ENCODE results near the gene TARBP1. TPM values are rescaled to one million over a fixed set of nuclear protein-coding genes. Genes with fewer than 3 reads are reported as not detected.

The TARBP1 gene
- total and polyA plus RNA-seq, 7 donors = 5.5 to 22.1 (median 10.0) TPM

- WGBS, 2 donors = 97% methylated on average over 9 of the region's 9 CpGs
- intact Hi-C loops (cut with DNase I) = no loop called here
- DNase-seq = no peak
Observed at GRCh38 chr1:234413485-234413884, 65.5 kb downstream of the TARBP1 start.

GRCh38 chr1:234412830-234413229 lies 66.1 kb downstream of the TARBP1 start:
- WGBS, 2 donors = 97 to 98% methylated on average over 11 of the region's 11 CpGs
- TF ChIP-seq EP300 (IDR thresholded peaks at IDR 0.05) (no peak), CTCF (IDR thresholded peaks at IDR 0.05) (no peak), POLR2AphosphoS5 (IDR thresholded peaks at IDR 0.05) (no peak), POLR2A (IDR thresholded peaks at IDR 0.05) (no peak)
- no peak for DNase-seq
- no peaks in the 10 kb centered on the region for H3K27me3 ChIP-seq
- intact Hi-C loops (cut with DNase I) = no loop called here
- H3K4me3 ChIP-seq = no peak overlapping the region
- H3K9me3 ChIP-seq = no peaks in the 10 kb centered on the region
- H3K36me3 ChIP-seq = peaks cover 0 to 20% (median 0%) of the 10 kb centered on the region in 4 donors
- H3K27ac ChIP-seq = no peak overlapping the region
- no peaks in the 10 kb centered on the region for H3K4me1 ChIP-seq

More at GRCh38 chr1:234413485-234413884, 65.5 kb downstream of the TARBP1 start:
- Histone ChIP-seq H3K9me3 (no peaks in the 10 kb centered on the region), H3K4me1 (no peaks in the 10 kb centered on the region), H3K27ac (no peak overlapping the region), H3K27me3 (no peaks in the 10 kb centered on the region), H3K36me3 (peaks cover 0 to 23% (median 0%) of the 10 kb centered on the region in 4 donors), H3K4me3 (no peak overlapping the region)
- TF ChIP-seq POLR2AphosphoS5 (IDR thresholded peaks at IDR 0.05) = no peak
- TF ChIP-seq POLR2A (IDR thresholded peaks at IDR 0.05) = no peak
- TF ChIP-seq CTCF (IDR thresholded peaks at IDR 0.05) = no peak
- no peak for TF ChIP-seq EP300 (IDR thresholded peaks at IDR 0.05)

GRCh38 chr1:234409328-234409727 lies 69.7 kb downstream of the TARBP1 start:
- Histone ChIP-seq H3K4me1 (no peaks in the 10 kb centered on the region), H3K36me3 (peaks cover 0 to 16% (median 0%) of the 10 kb centered on the region in 4 donors), H3K27ac (no peak overlapping the region), H3K4me3 (no peak overlapping the region), H3K9me3 (no peaks in the 10 kb centered on the region), H3K27me3 (no peaks in the 10 kb centered on the region)
- no peak for DNase-seq
- TF ChIP-seq CTCF (IDR thresholded peaks at IDR 0.05) = no peak
- no peak for TF ChIP-seq POLR2A (IDR thresholded peaks at IDR 0.05)
- no peak for TF ChIP-seq EP300 (IDR thresholded peaks at IDR 0.05)
- no peak for TF ChIP-seq POLR2AphosphoS5 (IDR thresholded peaks at IDR 0.05)
- 74 to 86% methylated on average over 5 of the region's 5 CpGs for WGBS, 2 donors
- intact Hi-C loops (cut with DNase I) = no loop called here

GRCh38 chr1:234408757-234409156 lies 70.2 kb downstream of the TARBP1 start:
- Histone ChIP-seq H3K4me3 (no peak overlapping the region), H3K9me3 (no peaks in the 10 kb centered on the region), H3K4me1 (no peaks in the 10 kb centered on the region), H3K27me3 (no peaks in the 10 kb centered on the region), H3K27ac (no peak overlapping the region), H3K36me3 (peaks cover 0 to 16% (median 0%) of the 10 kb centered on the region in 4 donors)
- DNase-seq = no peak
- intact Hi-C loops (cut with DNase I) = no loop called here
- TF ChIP-seq EP300 (IDR thresholded peaks at IDR 0.05) (no peak), POLR2AphosphoS5 (IDR thresholded peaks at IDR 0.05) (no peak), POLR2A (IDR thresholded peaks at IDR 0.05) (no peak), CTCF (IDR thresholded peaks at IDR 0.05) (no peak)
- WGBS, 2 donors = 90 to 95% methylated on average over 9 of the region's 9 CpGs

- no peak for DNase-seq
- H3K27ac ChIP-seq = no peak overlapping the region
- H3K27me3 ChIP-seq = no peaks in the 10 kb centered on the region
- WGBS, 2 donors = 89 to 94% methylated on average over 4 of the region's 4 CpGs
- TF ChIP-seq CTCF (IDR thresholded peaks at IDR 0.05) (no peak), POLR2A (IDR thresholded peaks at IDR 0.05) (no peak), EP300 (IDR thresholded peaks at IDR 0.05) (no peak), POLR2AphosphoS5 (IDR thresholded peaks at IDR 0.05) (no peak)
- H3K9me3 ChIP-seq = no peaks in the 10 kb centered on the region
- intact Hi-C loops (cut with DNase I) = no loop called here
- H3K36me3 ChIP-seq = peaks cover 0 to 9% (median 0%) of the 10 kb centered on the region in 4 donors
- H3K4me3 ChIP-seq = no peak overlapping the region
- no peaks in the 10 kb centered on the region for H3K4me1 ChIP-seq
Observed at GRCh38 chr1:234406871-234407270, 72.1 kb downstream of the TARBP1 start.
